Suprapubic skin (tissue), 4 donors: ENCODE measurements around the gene METTL25B.

Experiments used
- POLR2A ChIP-seq, 2 donors: fragments of 450-650 bp; IDR thresholded peaks; one replicate each; pipeline ENCODE4 v1.6.1; 2017; ENCODE audit warnings: antibody characterized with exemption in 2 of 2, mild to moderate bottlenecking in 2 of 2, moderate library complexity in 2 of 2
- POLR2AphosphoS5 ChIP-seq, 3 donors: sonication (generic); formaldehyde crosslinking; IDR thresholded peaks; one replicate each; pipeline ENCODE4 v1.6.1; 2017; ENCODE audit warnings: antibody characterized with exemption in 3 of 3
- TF ChIP-seq, protein P1 (sequence below), 2 donors: fragments of 200-600 bp in 1 of 2; fragments of 450-650 bp in 1 of 2; sonication (generic) in 1 of 2; IDR thresholded peaks; one replicate each; pipeline ENCODE4 v1.5.1; 2016 to 2019; ENCODE audit warnings: antibody characterized with exemption in 2 of 2, mild to moderate bottlenecking in 1 of 2, moderate library complexity in 1 of 2

DNA sequence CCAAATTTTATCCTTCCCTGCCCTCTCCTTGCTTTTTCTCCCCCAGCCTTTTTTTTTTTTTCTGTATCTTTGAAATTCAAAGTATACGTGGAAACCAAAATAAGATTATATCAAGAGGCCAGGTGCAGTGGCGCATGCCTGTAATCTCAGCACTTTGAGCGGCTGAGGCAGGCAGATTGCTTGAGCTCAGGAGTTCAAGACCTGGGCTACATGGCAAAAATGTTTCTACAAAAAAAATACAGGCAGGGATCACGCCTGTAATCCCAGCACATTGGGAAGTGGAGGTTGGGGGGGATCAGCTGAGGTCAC lies 32.5 kb downstream of the METTL25B start:
- TF ChIP-seq, protein P1, sequence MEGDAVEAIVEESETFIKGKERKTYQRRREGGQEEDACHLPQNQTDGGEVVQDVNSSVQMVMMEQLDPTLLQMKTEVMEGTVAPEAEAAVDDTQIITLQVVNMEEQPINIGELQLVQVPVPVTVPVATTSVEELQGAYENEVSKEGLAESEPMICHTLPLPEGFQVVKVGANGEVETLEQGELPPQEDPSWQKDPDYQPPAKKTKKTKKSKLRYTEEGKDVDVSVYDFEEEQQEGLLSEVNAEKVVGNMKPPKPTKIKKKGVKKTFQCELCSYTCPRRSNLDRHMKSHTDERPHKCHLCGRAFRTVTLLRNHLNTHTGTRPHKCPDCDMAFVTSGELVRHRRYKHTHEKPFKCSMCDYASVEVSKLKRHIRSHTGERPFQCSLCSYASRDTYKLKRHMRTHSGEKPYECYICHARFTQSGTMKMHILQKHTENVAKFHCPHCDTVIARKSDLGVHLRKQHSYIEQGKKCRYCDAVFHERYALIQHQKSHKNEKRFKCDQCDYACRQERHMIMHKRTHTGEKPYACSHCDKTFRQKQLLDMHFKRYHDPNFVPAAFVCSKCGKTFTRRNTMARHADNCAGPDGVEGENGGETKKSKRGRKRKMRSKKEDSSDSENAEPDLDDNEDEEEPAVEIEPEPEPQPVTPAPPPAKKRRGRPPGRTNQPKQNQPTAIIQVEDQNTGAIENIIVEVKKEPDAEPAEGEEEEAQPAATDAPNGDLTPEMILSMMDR (IDR thresholded peaks at IDR 0.05): no peak
- no peak for TF ChIP-seq POLR2A (IDR thresholded peaks at IDR 0.05)
- TF ChIP-seq POLR2AphosphoS5 (IDR thresholded peaks at IDR 0.05): no peak
